Neural cell (in vitro differentiated cells): Measurements from ENCODE around the gene DLAT. TPM values are rescaled to one million over a fixed set of nuclear protein-coding genes. Genes with fewer than 3 reads are reported as not detected.

Experiments
- H2AFZ ChIP-seq: fragments of 200-600, 300-800 bp; sonication (generic), shearing (Covaris generic); 2 replicates; pipeline ENCODE4 v1.6.0; 2014; ENCODE audit warnings: low read depth, mild to moderate bottlenecking, antibody characterized with exemption, low read length, moderate library complexity
- H3F3A ChIP-seq: fragments of 200-600 bp; shearing (Covaris generic); 2 replicates; pipeline ENCODE4 v1.6.1; 2016; ENCODE audit warnings: mild to moderate bottlenecking, moderate library complexity, mixed read lengths, antibody characterized with exemption, low read length; ENCODE audit not compliant: insufficient read depth, poor library complexity, severe bottlenecking
- H3K27ac ChIP-seq: fragments of 200-600, 300-800 bp; sonication (generic), shearing (Covaris generic); 2 replicates; pipeline ENCODE4 v1.5.1; 2014; ENCODE audit warnings: mild to moderate bottlenecking, low read length, moderate library complexity
- H3K27me3 ChIP-seq: fragments of 300-800, 200-600 bp; sonication (generic), shearing (Covaris generic); 2 replicates; pipeline ENCODE4 v1.6.0; 2014; ENCODE audit warnings: mild to moderate bottlenecking, low read depth, low read length, moderate library complexity; ENCODE audit not compliant: insufficient read depth
- H3K36me3 ChIP-seq: fragments of 300-800, 200-600 bp; sonication (generic), shearing (Covaris generic); 2 replicates; pipeline ENCODE4 v1.5.1; 2014; ENCODE audit warnings: mild to moderate bottlenecking, antibody characterized with exemption, low read length, moderate library complexity; ENCODE audit not compliant: insufficient read depth
- H3K4me2 ChIP-seq: fragments of 300-800, 200-600 bp; sonication (generic), shearing (Covaris generic); 2 replicates; pipeline ENCODE4 v1.6.0; 2014; ENCODE audit warnings: mild to moderate bottlenecking, low read length
- H3K4me3 ChIP-seq: fragments of 300-800, 200-600 bp; sonication (generic), shearing (Covaris generic); 2 replicates; pipeline ENCODE4 v1.5.1; 2014; ENCODE audit warnings: mild to moderate bottlenecking, low read length, moderate library complexity
- H3K79me2 ChIP-seq: fragments of 200-600 bp; shearing (Covaris generic); replicated peaks from 2 replicates; pipeline ENCODE4 v1.6.0; 2014; ENCODE audit warnings: mild to moderate bottlenecking, low read length, moderate library complexity; ENCODE audit not compliant: insufficient read depth
- H3K9ac ChIP-seq: fragments of 300-800, 200-600 bp; sonication (generic), shearing (Covaris generic); 2 replicates; pipeline ENCODE4 v1.6.1; 2016; ENCODE audit warnings: mild to moderate bottlenecking, low read length, mixed read lengths
- H3K9me2 ChIP-seq: fragments of 200-600 bp; shearing (Covaris generic); 2 replicates; pipeline ENCODE4 v1.6.1; 2016; ENCODE audit warnings: mild to moderate bottlenecking, low read length, mixed read lengths; ENCODE audit not compliant: insufficient read depth
- H3K9me3 ChIP-seq: fragments of 200-600, 300-800 bp; sonication (generic), shearing (Covaris generic); 2 replicates; pipeline ENCODE4 v1.6.1; 2016; ENCODE audit warnings: mild to moderate bottlenecking, mixed run types, low read length, moderate library complexity, mixed read lengths
- H4K20me1 ChIP-seq: fragments of 200-600 bp; shearing (Covaris generic); 2 replicates; pipeline ENCODE4 v1.6.1; 2016; ENCODE audit warnings: mild to moderate bottlenecking, mixed run types; ENCODE audit not compliant: insufficient read depth
- EP300 ChIP-seq: fragments of 450-650 bp; conservative IDR thresholded peaks from 2 replicates; pipeline ENCODE4 v1.6.1; 2014; ENCODE audit warnings: antibody characterized with exemption, mild to moderate bottlenecking, moderate library complexity; ENCODE audit not compliant: poor library complexity, severe bottlenecking
- EZH2 ChIP-seq: fragments of 200-600, 300-800 bp; shearing (Covaris generic), sonication (generic); IDR thresholded peaks from 2 replicates; pipeline ENCODE4 v1.6.1; 2014; ENCODE audit warnings: antibody characterized with exemption, low read length, borderline replicate concordance, mild to moderate bottlenecking; ENCODE audit not compliant: insufficient read depth, poor library complexity, severe bottlenecking
- MXI1 ChIP-seq: fragments of 450-650 bp; conservative IDR thresholded peaks from 2 replicates; pipeline ENCODE4 v1.6.1; 2014; ENCODE audit warnings: antibody characterized with exemption, mild to moderate bottlenecking; ENCODE audit not compliant: poor library complexity, severe bottlenecking
- POLR2AphosphoS5 ChIP-seq: IDR thresholded peaks from 2 replicates; pipeline ENCODE4 v1.6.1; 2012
- RAD21 ChIP-seq: fragments of 450-650 bp; conservative IDR thresholded peaks from 2 replicates; pipeline ENCODE4 v1.6.1; 2014; ENCODE audit warnings: antibody characterized with exemption, mild to moderate bottlenecking, moderate library complexity
- SMC3 ChIP-seq: fragments of 450-650 bp; conservative IDR thresholded peaks from 2 replicates; pipeline ENCODE4 v1.6.1; 2014; ENCODE audit warnings: antibody characterized with exemption, mild to moderate bottlenecking, moderate library complexity; ENCODE audit not compliant: poor library complexity
- TAF1 ChIP-seq: IDR thresholded peaks from 2 replicates; pipeline ENCODE4 v1.6.1; 2012; ENCODE audit warnings: low read depth
- polyA plus RNA-seq: library from polyadenylated mRNA; depleted of rRNA; stranded (reverse); fragments of >200 nt; gene quantifications from 2 replicates; pipeline ENCODE4 v1.2.3, GENCODE V29; 2014
- TF ChIP-seq, protein P1 (sequence below): IDR thresholded peaks from 2 replicates; pipeline ENCODE4 v1.6.1; 2012; ENCODE audit warnings: borderline replicate concordance
- TF ChIP-seq, protein P2 (sequence below): fragments of 450-650 bp; IDR thresholded peaks from 2 replicates; pipeline ENCODE4 v1.5.1; 2014; ENCODE audit warnings: antibody characterized with exemption, mild to moderate bottlenecking, moderate library complexity; ENCODE audit not compliant: poor library complexity, severe bottlenecking

Gene DLAT
- polyA plus RNA-seq, 1 donor from 2014 or later = 38.3 TPM

DNA sequence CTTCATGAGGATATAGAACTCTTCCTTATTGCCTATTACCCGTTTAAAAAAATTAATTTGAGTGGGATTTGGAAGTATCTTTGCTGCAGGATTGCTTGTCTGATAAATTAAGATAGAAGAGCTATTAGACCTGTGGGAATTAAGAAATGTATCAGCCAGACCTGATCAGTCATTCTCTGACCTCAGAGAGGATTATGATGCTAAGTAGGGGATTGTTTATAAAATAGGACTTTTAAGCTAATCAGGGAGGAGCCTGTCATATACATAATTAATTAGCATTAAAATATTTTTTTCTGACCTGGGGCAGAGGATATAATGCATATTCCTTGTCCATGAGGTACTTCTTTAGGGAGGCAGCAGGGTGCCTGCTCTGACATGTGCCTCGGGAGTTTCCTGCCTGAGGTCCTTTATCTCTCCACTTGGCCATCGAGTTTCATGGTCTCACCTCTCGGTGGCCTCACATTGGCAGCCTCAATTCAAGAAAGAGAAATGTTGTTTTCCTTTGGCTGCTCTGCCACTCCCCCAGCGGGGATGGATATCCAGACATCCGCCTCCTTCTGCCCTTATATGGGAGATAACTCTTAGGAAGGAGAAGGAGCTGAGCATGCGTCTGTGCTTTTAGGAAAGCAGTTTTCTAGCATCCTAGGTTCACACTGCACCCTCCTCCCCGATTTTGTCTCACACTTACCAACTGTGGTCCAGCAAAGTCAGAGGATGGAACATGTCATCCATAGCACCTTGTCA is 47.0 kb upstream of the DLAT start:
- Histone ChIP-seq H3K9me2 (no peaks in the 10 kb centered on the region), H3K9ac (peak overlapping the region; percentile 63), H3F3A (no peaks in the 10 kb centered on the region), H3K27me3 (peaks cover 4% of the 10 kb centered on the region), H4K20me1 (no peaks in the 10 kb centered on the region), H2AFZ (no peak overlapping the region), H3K36me3 (no peaks in the 10 kb centered on the region), H3K4me3 (peak overlapping the region; percentile 68), H3K4me2 (peak overlapping the region; percentile 69), H3K9me3 (no peaks in the 10 kb centered on the region), H3K79me2 (no peaks in the 10 kb centered on the region), H3K27ac (no peak overlapping the region)
- no peak for TF ChIP-seq MXI1
- TF ChIP-seq, protein P1, sequence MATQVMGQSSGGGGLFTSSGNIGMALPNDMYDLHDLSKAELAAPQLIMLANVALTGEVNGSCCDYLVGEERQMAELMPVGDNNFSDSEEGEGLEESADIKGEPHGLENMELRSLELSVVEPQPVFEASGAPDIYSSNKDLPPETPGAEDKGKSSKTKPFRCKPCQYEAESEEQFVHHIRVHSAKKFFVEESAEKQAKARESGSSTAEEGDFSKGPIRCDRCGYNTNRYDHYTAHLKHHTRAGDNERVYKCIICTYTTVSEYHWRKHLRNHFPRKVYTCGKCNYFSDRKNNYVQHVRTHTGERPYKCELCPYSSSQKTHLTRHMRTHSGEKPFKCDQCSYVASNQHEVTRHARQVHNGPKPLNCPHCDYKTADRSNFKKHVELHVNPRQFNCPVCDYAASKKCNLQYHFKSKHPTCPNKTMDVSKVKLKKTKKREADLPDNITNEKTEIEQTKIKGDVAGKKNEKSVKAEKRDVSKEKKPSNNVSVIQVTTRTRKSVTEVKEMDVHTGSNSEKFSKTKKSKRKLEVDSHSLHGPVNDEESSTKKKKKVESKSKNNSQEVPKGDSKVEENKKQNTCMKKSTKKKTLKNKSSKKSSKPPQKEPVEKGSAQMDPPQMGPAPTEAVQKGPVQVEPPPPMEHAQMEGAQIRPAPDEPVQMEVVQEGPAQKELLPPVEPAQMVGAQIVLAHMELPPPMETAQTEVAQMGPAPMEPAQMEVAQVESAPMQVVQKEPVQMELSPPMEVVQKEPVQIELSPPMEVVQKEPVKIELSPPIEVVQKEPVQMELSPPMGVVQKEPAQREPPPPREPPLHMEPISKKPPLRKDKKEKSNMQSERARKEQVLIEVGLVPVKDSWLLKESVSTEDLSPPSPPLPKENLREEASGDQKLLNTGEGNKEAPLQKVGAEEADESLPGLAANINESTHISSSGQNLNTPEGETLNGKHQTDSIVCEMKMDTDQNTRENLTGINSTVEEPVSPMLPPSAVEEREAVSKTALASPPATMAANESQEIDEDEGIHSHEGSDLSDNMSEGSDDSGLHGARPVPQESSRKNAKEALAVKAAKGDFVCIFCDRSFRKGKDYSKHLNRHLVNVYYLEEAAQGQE = no peak
- no peak for TF ChIP-seq EP300
- TF ChIP-seq SMC3 = peak; percentile 22
- TF ChIP-seq POLR2AphosphoS5 = peak; percentile 12
- TF ChIP-seq, protein P2, sequence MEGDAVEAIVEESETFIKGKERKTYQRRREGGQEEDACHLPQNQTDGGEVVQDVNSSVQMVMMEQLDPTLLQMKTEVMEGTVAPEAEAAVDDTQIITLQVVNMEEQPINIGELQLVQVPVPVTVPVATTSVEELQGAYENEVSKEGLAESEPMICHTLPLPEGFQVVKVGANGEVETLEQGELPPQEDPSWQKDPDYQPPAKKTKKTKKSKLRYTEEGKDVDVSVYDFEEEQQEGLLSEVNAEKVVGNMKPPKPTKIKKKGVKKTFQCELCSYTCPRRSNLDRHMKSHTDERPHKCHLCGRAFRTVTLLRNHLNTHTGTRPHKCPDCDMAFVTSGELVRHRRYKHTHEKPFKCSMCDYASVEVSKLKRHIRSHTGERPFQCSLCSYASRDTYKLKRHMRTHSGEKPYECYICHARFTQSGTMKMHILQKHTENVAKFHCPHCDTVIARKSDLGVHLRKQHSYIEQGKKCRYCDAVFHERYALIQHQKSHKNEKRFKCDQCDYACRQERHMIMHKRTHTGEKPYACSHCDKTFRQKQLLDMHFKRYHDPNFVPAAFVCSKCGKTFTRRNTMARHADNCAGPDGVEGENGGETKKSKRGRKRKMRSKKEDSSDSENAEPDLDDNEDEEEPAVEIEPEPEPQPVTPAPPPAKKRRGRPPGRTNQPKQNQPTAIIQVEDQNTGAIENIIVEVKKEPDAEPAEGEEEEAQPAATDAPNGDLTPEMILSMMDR = peak; percentile 24
- no peak for TF ChIP-seq RAD21
- no peak for TF ChIP-seq TAF1
- no peak for TF ChIP-seq EZH2

DNA sequence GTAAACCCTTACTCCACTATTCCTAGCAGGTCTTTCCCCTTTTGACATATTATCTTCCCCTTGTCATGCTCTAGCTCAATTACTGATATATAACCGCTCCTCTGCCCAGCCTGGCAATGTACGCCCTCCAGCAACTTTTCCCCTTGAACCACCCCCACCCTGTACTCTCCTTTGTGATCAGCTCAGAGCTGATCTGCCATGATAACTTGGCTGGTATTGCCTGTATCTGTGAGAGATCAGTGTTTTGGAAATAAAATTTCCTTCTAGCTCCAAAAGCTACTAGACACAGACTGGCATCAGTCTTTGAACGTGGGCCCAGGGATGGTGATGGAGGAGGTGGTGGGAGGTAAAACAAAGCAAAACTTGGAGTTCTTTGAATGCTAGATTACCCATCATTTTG is 45.1 kb upstream of the DLAT start:
- no peak overlapping the region for H2AFZ ChIP-seq
- TF ChIP-seq, protein P2 = no peak
- no peak for TF ChIP-seq TAF1
- no peak overlapping the region for H3K4me3 ChIP-seq
- no peak overlapping the region for H3K9ac ChIP-seq
- no peaks in the 10 kb centered on the region for H3K9me2 ChIP-seq
- H3K36me3 ChIP-seq = no peaks in the 10 kb centered on the region
- no peaks in the 10 kb centered on the region for H3K9me3 ChIP-seq
- H3K27me3 ChIP-seq = peaks cover 4% of the 10 kb centered on the region
- no peaks in the 10 kb centered on the region for H3K79me2 ChIP-seq
- H3K27ac ChIP-seq = no peak overlapping the region
- H4K20me1 ChIP-seq = no peaks in the 10 kb centered on the region
- H3K4me2 ChIP-seq = no peak overlapping the region
- H3F3A ChIP-seq = no peaks in the 10 kb centered on the region
